ENCODE results near the gene CD93.

CD93 gene

DNA sequence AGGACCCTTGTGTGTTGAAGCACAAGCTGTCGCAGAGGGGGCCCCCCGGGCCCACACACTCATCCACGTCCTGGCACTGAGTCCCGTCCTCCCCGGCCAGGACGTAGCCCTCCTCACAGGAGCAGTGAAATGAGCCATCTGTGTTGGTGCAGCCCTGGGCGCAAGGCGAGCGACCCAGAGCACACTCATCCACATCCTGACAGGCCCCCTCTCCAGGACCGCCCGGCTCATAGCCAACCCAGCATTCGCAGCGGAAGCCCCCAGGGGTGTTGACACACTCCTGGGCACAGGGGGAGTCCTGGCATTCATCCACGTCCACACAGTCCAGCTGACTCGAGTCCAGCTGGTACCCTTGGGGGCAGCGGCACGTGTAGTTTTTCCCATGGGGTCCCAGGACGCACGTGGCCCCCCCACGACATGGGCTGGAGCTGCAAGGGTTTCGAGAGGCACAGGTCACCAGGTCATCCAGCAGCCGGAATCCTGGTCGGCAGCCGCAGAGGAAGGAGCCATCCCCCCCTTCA lies 1.2 kb downstream of the CD93 start:
- ChIA-PET CTCF (no interaction called here), POLR2A (no interaction called here)
- TF ChIP-seq, protein P1, sequence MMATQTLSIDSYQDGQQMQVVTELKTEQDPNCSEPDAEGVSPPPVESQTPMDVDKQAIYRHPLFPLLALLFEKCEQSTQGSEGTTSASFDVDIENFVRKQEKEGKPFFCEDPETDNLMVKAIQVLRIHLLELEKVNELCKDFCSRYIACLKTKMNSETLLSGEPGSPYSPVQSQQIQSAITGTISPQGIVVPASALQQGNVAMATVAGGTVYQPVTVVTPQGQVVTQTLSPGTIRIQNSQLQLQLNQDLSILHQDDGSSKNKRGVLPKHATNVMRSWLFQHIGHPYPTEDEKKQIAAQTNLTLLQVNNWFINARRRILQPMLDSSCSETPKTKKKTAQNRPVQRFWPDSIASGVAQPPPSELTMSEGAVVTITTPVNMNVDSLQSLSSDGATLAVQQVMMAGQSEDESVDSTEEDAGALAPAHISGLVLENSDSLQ (IDR thresholded peaks at IDR 0.05), result no peak
- TF ChIP-seq HDGF (IDR thresholded peaks at IDR 0.05; ENCODE audit: borderline replicate concordance) (no peak), NFRKB (IDR thresholded peaks at IDR 0.05) (no peak), ELF4 (IDR thresholded peaks at IDR 0.05) (no peak), SP1 (IDR thresholded peaks at IDR 0.05) (no peak), FOXM1 (IDR thresholded peaks at IDR 0.05; ENCODE audit: borderline replicate concordance) (no peak), SUZ12 (IDR thresholded peaks at IDR 0.05) (no peak), TARDBP (IDR thresholded peaks at IDR 0.05) (no peak), ARNT (IDR thresholded peaks at IDR 0.05) (no peak), L3MBTL2 (conservative IDR thresholded peaks at IDR 0.05) (no peak), BHLHE40 (IDR thresholded peaks at IDR 0.05; ENCODE audit: borderline replicate concordance) (no peak), FOXK2 (IDR thresholded peaks at IDR 0.05) (no peak), LEF1 (IDR thresholded peaks at IDR 0.05; ENCODE audit: borderline replicate concordance) (no peak), CTBP1 (IDR thresholded peaks at IDR 0.05; ENCODE audit: borderline replicate concordance) (no peak), FOXA1 (IDR thresholded peaks at IDR 0.05) (no peak), ZNF384 (IDR thresholded peaks at IDR 0.05) (no peak)
- no peak for DNase-seq (ENCODE audit: extremely low spot score)

DNA sequence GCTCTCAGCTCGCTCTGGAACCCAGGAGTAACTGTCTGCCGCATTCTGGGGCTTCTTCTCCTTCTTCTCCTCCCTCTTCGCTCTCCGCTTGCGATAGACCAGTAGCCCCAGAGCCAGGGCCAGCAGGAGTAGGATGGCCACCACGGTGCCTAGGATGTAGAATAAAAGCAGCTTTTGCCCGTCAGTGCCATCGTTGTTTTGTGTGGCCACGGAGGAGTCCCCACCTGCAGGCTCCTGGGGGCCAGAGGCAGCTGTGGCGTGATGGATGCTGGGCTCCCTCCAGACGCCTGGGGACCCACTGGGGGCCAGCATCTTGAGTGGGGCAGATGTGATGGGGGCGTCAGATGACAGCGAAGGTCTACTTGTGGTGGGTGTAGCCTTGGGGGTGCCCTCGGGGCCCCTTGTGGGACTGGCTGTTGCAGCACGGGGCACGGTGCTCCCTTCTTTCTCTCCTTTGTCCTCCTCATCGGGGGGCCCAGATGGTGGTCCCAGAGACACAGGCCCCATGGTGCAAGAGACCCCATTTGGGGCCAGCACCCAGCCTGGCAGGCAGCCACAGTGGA lies 1.8 kb downstream of the CD93 start:
- CTCF ChIA-PET, result no interaction called here
- POLR2A ChIA-PET, result no interaction called here
- DNase-seq (ENCODE audit: extremely low spot score), result no peak
- TF ChIP-seq BHLHE40 (IDR thresholded peaks at IDR 0.05; ENCODE audit: borderline replicate concordance) (no peak), ARNT (IDR thresholded peaks at IDR 0.05) (no peak), ELF4 (IDR thresholded peaks at IDR 0.05) (no peak), FOXK2 (IDR thresholded peaks at IDR 0.05) (no peak), FOXA1 (IDR thresholded peaks at IDR 0.05) (no peak), FOXM1 (IDR thresholded peaks at IDR 0.05; ENCODE audit: borderline replicate concordance) (no peak), HDGF (IDR thresholded peaks at IDR 0.05; ENCODE audit: borderline replicate concordance) (no peak), ZNF384 (IDR thresholded peaks at IDR 0.05) (no peak), LEF1 (IDR thresholded peaks at IDR 0.05; ENCODE audit: borderline replicate concordance) (no peak), TARDBP (IDR thresholded peaks at IDR 0.05) (no peak), NFRKB (IDR thresholded peaks at IDR 0.05) (no peak), SUZ12 (IDR thresholded peaks at IDR 0.05) (no peak)
- TF ChIP-seq, protein P1 (IDR thresholded peaks at IDR 0.05), result no peak

DNA sequence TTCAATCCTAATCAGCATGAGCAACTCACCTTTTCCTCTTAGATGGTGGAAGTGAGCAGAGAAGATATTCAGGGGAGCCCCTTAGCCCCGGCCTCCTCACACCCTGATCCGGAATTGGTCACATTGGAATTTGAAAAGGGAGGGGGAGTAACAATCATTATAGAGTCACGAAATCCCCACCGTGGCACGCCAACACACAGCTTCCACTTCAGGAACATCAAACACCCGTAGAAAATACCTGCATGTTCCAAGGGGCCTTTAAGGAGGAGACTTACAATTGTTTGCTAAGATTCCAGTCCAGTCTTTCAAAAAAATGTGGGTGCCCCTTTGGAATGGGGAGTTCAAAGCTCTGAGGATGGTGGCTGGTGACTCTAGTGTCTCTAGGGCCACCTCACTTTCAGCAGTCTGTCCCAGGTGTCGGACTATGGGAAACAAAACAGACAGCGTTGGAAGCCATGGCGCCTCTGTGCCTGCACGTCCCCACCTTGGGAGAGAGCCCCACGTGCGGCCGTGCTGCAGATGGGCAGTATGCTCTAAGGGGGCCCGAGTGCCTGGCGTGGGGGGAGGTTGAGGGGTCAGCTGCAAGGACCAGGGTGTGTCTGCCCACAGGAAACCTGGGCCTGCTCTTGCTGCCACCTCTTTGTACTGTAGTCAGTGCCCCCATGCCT lies 2.4 kb downstream of the CD93 start:
- ChIA-PET POLR2A (no interaction called here), CTCF (no interaction called here)
- TF ChIP-seq HDGF (IDR thresholded peaks at IDR 0.05; ENCODE audit: borderline replicate concordance), result no peak
- no peak for DNase-seq (ENCODE audit: extremely low spot score)

DNA sequence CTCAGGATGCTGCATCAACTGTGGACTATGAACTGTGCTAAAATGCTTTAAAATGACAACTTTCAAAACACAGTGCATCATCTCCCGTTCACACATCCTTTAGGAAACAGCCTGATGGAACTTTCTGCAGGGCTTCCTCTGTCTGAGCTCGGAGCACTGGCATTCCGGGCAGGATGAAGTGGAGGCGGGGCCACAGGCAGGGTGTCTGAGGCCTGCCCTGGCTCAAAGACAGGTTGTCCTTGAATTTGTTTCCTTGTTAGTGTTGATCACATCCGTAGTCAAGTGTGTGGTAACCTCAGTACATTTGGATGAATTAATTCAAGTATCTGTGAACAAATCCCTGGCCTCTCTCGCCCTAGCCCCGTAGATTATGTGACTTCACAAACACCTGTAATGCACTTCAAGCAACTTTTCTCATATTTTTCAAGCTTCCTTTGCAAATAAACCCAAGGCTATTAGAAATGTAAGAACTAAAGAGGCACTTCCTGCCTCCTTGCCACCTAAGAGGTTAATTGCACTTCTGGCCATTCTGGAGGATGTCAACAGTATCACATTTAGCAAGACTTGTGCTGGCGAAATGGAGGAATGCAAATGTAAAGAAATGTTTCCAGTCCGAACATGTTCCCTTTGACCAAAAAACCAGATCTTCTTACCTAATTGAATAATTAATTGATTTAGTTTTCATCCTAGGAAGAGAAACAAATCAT lies 3.1 kb downstream of the CD93 start:
- ChIA-PET CTCF (no interaction called here), POLR2A (no interaction called here)
- DNase-seq (ENCODE audit: extremely low spot score), result no peak
- TF ChIP-seq CTBP1 (IDR thresholded peaks at IDR 0.05; ENCODE audit: borderline replicate concordance), result no peak
- TF ChIP-seq BHLHE40 (IDR thresholded peaks at IDR 0.05; ENCODE audit: borderline replicate concordance), result no peak
- no peak for TF ChIP-seq ELF4 (IDR thresholded peaks at IDR 0.05)
- no peak for TF ChIP-seq NFRKB (IDR thresholded peaks at IDR 0.05)
- no peak for TF ChIP-seq LEF1 (IDR thresholded peaks at IDR 0.05; ENCODE audit: borderline replicate concordance)
- no peak for TF ChIP-seq L3MBTL2 (conservative IDR thresholded peaks at IDR 0.05)
- TF ChIP-seq SP1 (IDR thresholded peaks at IDR 0.05), result no peak
- no peak for TF ChIP-seq TARDBP (IDR thresholded peaks at IDR 0.05)
- TF ChIP-seq SUZ12 (IDR thresholded peaks at IDR 0.05), result no peak
- TF ChIP-seq FOXM1 (IDR thresholded peaks at IDR 0.05; ENCODE audit: borderline replicate concordance), result no peak
- TF ChIP-seq, protein P1 (IDR thresholded peaks at IDR 0.05), result no peak
- TF ChIP-seq FOXA1 (IDR thresholded peaks at IDR 0.05), result no peak

DNA sequence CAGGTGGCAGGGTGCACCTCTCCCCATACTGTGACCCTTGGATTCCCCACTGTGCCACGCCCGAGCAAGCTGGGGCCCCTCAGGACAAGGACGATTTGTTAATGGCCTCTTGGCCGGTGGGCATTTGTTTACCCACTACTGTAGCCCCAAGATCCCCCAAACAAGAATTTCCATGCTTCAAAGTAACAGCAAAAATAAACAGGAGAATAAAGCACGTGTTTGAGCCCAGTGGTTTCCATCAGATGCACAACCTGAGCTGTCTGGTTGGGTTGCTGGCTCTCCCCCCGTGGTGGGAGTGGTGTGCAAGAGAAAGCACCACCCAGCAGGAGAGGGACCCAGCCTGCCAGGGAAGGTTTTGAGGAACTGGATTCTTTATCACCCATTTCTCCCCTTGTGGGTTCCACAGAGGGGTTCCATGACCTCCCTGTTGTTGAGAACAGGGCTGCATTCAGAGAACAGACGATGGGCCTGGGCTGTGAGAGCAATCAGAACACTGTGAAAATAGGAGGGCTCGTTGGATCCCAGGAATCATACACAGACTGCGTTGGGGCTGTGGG lies 4.8 kb downstream of the CD93 start:
- no peak for DNase-seq (ENCODE audit: extremely low spot score)
- CTCF ChIA-PET, result no interaction called here
- POLR2A ChIA-PET, result no interaction called here
- TF ChIP-seq FOXM1 (IDR thresholded peaks at IDR 0.05; ENCODE audit: borderline replicate concordance) (no peak), LEF1 (IDR thresholded peaks at IDR 0.05; ENCODE audit: borderline replicate concordance) (no peak), ELF4 (IDR thresholded peaks at IDR 0.05) (no peak), BHLHE40 (IDR thresholded peaks at IDR 0.05; ENCODE audit: borderline replicate concordance) (no peak), HDGF (IDR thresholded peaks at IDR 0.05; ENCODE audit: borderline replicate concordance) (no peak), FOXK2 (IDR thresholded peaks at IDR 0.05) (no peak), TARDBP (IDR thresholded peaks at IDR 0.05) (no peak), ARNT (IDR thresholded peaks at IDR 0.05) (no peak), FOXA1 (IDR thresholded peaks at IDR 0.05) (no peak), CTBP1 (IDR thresholded peaks at IDR 0.05; ENCODE audit: borderline replicate concordance) (no peak), SP1 (IDR thresholded peaks at IDR 0.05) (no peak), ZNF384 (IDR thresholded peaks at IDR 0.05) (no peak), L3MBTL2 (conservative IDR thresholded peaks at IDR 0.05) (no peak), SUZ12 (IDR thresholded peaks at IDR 0.05) (no peak)
- TF ChIP-seq, protein P1 (IDR thresholded peaks at IDR 0.05), result no peak

Measured in HEK293T (cell line).